NCI-H774 (cell line): ENCODE data around the gene RALA.

Experiments
- DNase-seq: peaks from one replicate; lab custom pipeline; 2025; lab: John Stamatoyannopoulos, UW

Gene RALA, protein sequence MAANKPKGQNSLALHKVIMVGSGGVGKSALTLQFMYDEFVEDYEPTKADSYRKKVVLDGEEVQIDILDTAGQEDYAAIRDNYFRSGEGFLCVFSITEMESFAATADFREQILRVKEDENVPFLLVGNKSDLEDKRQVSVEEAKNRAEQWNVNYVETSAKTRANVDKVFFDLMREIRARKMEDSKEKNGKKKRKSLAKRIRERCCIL

DNA sequence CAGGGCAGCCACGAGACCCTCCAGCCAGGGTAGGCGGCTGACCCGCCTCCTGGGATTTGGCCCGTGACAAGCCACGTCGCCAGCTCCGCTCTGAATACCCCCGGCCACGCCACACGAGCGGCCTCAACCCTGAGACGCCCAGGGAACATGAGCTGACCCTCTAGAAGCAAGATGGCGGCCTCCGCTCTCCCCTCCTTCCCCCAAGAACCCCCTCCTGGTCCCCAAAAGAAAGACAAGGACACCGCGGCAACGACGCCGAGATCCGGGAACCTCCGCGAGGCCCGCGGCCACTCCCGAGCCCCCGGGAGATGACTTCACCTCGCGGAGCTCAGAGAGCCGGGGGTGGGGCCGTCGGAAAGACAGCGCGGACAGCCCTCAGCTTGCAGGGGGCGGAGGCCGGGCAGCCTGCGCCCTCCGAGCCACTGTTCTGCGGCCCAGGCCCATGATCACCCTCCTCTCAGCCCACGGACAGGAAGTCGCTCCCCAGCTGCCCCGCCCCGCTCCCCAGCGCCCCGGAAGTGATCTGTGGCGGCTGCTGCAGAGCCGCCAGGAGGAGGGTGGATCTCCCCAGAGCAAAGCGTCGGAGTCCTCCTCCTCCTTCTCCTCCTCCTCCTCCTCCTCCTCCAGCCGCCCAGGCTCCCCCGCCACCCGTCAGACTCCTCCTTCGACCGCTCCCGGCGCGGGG, at the start of gene RALA:
TSS of gene RALA (plus strand) at position 526 of the 685 bp plus-strand sequence. CDS start 63,096 bp downstream, outside the sequence.
- DNase-seq: peak; percentile 87

DNA sequence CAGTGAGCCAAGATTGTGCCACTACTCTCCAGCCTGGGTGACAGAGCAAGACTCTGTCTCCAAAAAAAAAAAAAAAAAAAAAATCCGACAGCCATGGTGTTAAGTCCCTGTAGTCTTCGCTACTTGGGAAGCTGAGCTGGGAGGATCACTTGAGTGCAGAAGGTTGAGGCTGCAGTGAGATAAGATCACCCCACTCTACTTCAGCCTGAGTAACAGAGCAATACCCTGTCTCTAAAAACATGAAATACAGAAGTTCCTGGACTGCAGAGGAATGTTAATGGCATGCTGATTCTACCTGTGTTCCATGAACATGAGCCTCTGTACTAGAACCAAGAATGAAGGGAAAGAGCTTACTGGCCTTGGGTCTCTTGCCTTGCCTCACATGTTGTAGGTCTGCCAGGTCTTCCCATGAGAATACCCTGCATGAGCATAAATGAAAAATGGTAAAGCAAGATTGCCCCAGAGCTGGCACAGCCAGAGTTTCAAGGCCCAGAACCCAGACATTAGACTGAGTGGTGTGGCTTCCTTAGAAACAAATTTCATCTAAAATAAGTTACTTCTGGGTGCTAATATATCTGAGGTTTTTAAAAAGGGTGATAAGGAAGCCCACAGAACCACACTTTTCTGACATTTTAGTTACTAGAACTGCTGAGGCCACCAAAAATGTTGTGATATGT, 48.6 kb upstream of the RALA start:
- DNase-seq: no peak

DNA sequence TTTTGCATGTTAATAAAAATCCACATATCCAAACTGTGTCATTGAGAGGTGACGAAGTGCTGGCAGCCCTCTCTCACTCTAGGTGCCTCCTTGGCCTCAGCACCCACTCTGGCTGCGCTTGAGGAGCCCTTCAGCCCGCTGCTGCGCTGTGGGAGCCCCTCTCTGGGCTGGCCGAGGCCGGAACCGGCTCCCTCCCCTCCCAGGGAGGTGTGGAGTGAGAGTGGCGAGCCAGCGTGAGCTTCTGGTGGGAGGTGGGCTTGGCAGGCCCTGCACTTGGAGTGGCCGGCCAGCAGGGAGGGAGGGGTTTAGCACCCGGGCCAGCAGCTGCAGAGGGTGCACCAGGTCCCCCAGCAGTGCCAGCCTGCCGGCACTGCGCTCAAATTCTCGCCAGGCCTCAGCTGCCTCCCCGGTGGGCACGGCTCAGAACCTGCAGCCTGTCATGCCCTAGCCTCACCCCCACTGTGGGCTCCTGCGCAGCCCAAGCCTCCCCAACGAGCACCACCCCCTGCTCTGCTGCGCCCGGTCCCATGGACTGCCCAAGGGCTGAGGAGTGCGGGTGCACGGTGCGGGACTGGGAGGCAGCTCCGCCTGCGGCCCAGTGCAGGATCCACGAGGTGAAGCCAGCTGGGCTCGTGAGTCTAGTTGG, 46.0 kb upstream of the RALA start:
- DNase-seq: no peak

DNA sequence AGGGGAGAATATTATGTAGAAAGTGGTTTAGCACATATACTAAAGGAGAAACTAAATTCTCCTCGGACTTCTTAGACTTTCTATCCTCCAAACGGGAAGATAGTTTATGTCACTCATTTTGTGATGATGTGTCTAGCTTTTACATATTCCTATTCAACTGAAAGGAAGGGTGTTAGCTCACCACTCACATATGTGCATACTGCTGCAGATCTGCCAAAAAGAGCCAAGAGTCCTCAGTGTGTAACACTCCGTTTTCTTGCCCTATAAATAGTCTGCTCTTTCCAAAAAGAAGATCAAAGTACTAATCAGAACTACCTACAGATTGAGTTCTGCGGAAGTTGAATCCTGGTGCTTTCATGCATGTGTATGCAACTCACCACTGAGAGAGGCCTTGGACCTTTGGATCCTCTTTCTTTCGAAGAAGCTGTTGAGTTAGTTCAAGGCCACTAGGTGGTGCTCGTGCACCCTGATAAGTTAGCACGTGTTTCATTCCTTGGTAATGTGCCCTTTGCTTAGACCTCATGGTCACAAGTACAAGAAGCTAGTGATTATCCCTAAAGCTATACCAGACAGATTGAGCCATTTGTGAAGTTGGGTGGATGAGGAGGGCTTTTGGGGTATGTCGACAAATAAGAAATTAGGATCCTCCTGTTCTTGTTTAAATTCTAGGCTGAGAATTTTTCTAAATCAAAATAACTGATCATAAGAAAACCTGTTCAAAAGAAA, 43.1 kb upstream of the RALA start:
- peak; percentile 78 for DNase-seq

DNA sequence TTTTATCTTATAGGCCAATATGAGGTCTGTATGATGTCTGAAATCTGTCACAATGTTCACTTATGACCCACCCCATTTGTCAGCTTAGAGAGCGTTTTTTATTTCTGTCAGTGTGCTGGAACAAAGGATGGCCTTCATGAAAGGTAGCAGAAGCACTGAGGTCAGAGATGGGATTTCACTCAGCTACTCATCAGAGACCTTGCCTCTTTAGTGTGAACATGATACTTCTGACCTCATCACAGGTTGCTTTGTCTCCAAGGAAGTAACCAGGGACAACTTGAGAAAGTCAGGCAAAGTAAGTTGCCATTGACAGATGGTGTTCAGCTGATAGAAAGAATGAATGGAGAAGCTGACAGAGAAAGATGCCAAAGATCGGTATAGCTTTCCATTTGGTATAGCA, 40.8 kb upstream of the RALA start:
- DNase-seq: no peak

DNA sequence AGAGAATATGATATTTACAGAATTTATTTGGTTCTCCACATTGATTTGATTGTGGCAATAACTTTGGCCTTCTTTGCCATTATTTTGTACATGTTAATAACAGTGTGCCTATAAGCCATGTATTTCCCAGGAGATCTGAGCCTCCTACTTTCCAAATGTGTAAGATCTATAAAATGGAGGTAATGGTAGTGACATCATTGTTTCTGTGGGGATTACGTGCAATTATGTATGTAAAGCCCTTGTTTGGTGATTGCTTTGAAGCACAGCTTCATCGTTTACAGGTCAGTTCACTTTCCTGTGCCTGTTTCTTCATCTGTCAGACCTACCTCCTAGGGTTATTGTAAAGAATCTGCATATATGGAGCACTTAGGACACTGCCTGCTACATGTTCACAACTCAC, 39.8 kb upstream of the RALA start:
- DNase-seq: no peak

DNA sequence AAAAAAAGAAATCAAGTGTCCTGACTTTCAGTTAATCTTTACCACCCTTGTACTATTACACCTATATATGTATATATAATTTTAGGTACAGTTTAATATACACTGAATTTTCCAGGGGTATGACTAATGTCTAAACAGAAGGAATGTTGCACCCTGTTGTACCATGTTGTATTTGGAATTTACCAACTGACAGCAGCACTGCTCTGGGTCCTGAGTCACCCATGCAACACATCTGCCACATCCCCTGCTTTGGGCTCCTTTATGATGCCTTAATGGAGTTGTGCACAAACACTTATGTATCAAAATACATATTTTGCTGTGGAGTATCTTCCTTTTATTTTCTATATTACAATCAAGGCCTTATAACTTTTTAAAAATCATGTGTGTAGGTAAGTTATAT, 36.0 kb upstream of the RALA start:
- DNase-seq: no peak

DNA sequence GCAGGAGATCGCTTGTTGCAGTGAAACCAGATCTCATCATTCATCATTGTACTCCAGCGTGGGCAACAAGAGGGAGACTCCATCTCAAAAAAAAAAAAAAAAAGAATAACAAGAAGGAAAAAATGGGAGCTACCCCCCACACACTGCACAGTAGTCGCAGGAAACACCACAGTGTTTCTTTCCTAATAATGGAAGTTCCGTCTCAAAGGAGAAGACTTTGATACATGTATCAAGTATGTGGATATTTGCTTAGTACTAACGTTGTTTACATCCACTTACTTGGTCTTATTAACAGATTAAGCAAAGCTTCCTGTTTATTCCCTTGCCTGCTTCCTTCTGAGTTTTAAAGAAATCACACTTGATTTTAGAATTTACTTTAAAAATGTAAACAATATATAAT, 35.0 kb upstream of the RALA start:
- no peak for DNase-seq

DNA sequence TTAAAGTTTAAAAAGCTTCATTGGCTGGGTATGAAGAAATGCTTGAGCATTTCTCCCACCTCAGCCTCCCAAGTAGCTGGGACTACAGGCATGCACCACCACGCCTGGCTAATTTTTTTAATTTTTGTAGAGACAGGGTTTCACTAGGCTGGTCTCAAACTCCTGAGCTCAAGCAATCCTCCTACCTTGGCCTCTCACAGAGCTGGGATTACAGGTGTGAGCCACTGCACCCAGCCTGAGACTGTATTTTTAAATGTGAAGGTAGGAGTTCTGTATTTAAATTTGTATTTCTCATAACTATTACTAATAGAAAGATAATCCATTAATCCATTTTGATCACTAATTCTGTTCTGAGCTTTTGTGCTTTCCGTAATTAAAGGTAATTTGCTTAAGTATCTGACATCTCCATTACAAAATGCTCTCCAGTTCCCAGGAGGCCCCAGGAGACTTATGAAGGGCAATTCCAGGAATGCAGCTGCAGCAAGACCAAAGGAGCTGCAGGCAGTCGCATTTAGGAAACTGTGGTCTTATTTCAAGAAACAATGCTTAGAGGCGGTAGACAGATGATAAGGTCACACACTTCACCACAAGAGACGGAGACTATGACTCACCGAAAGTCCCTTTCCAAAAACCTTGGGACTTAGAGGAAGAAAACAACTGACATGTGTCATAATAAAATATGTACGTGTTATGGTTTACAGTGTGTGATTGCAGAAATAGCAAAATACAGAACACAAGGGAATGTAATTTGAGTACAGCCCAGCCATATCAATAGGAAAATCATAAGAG, 33.9 kb upstream of the RALA start:
- no peak for DNase-seq

DNA sequence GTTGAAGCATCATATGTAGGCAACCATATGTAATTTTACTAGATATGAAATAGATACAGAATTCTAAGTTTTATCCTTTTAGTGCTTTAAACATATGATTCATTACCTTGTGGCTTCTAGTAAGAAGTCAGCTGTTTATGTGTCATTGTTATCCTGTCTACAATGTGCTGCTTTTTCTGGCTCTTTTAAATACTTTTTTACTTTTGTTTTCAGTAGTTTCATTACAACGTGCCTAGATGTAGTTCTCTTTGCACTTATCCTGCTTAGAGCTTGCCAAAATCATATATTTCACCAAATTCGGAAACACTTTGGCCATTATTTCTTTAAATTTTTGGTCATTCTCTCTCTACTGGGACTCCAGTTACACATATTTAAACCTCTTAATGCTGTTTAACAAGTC, 30.8 kb upstream of the RALA start:
- DNase-seq: no peak

DNA sequence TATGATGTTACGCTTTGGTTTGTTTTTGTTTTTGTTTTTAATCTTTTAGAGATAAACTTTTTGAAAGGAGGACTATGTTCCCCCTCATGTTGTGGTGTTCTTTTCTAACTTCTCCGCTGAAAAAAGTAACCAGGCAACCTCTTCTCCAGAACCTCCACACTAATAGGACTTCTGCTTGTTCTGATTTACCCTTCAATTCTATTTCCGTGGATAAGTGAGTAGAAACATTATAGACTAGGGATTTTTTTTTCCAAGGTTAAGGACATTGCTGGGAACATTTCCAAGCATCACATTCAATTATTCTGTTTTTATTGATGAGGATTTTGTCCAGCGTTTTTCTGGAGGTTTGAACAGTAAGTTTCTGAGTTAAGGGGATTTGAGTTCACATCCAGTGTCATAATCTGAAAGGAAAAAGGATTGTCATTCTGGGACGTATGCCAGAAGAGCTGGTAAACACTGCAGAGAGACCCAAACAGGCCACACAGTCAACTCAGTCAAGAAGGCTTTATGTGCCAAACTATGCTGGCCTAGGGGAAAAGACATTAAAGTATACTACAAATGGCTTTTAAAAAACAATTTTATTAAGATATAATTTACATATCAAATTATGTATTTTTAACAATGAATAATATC, 28.3 kb upstream of the RALA start:
- DNase-seq: no peak

DNA sequence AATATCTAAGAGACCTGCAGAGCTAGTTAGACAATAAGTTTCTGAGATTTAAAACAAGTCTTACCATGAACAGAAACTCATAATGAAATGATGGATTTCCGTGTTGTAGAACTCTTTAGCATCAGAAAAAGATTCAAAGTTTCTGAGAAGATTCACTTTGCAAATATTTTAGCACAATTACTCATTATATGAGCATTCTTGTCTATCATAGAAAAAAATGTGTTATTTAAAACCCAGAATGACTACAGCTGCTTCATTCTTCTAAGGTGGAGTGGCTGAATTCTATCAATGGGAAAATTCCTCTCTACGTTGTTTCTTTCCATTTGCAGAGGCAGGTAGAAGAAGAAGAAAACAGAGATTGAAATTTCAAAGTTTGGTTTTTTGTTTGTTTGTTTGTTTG, 21.0 kb upstream of the RALA start:
- no peak for DNase-seq

DNA sequence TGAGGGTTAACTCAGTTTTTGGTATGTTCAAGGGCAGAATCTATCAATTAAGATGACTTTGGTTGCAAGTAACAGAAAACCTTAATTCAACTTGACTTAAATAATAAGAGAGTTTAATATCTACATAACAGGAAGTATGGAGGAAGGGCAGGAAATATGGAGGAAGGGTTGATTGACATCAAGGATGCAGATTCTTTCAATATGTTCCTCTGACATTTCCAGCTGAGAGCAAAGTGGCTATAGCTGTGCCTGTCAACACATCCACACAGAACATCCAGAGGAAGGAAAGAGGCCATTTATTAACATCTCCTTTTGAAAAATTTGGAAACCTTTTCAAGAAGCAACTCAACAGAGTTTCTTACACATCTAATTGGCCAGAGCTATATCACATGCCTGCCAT, 19.4 kb upstream of the RALA start:
- DNase-seq: no peak

DNA sequence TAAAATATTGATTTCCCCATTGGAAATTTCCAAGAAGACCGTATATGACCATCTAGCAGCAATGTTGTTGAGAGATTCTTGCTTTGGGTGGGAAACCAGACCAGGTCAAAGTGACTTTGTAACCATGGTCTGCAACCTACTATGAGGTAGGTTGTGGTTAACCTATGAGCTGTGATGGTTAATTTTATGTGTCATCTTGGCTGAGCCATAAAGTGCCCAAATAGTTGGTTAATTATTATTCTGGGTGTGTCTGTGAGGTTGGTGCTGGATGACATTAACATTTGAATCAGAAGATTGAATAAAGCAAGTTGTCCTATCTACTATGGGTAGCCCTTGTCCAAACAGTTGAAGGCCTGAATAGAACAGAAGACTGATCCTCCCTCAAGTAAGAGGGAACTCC, 18.3 kb upstream of the RALA start:
- no peak for DNase-seq

DNA sequence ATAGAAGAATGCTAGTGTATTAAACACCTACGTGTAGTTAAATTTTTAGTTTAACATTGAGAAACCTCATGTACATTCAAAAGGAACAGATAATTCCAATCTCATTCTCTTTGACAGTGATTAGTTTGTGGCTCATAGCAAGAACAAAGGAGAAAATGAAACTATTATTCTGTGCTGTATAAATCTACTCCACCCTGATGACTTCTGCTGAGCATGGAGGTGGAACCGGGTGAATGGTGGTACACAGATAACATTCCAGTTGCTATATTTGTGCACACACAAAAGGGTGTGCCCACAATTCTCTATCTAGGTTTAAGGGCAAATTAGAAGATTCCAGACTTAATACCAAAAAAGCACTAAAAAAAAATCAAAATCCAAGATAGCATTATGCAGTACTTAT, 17.0 kb upstream of the RALA start:
- DNase-seq: no peak

DNA sequence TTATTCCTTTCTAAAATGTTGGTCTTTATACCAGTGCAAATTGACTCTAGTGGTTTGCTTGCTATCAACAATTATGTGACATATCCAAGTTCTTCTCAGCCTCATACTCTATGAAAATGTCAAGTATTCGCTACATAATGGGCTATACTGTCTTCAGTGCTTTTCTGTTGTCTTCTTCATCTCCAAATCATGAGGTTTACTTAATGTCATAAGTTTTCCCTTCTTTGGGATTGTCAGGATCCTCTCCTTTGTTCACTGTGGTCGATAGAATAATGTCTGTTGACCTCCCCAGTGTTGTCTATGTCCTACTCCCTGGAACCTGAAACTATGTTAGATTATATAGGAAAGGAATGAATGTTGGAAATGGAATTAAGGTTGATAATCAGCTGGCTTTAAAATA, 16.4 kb upstream of the RALA start:
- no peak for DNase-seq

DNA sequence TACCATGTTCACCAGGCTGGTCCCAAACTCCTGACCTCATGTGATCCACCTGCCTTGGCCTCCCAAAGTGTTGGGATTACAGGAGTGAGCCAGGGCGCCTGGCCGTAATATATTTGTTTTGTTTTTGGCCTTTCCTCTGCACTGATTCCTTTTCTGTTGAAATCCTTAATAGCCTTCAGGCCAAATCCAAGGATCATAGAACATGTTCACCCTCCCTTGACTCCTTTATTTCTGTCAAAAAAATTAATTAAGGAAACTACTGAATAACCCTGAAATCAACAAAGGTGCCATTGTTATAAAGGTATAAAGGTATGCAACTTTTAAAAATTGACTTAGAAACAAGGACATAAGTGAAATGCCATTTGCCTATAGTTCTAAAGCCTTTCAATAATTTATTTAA, 15.5 kb upstream of the RALA start:
- DNase-seq: no peak

DNA sequence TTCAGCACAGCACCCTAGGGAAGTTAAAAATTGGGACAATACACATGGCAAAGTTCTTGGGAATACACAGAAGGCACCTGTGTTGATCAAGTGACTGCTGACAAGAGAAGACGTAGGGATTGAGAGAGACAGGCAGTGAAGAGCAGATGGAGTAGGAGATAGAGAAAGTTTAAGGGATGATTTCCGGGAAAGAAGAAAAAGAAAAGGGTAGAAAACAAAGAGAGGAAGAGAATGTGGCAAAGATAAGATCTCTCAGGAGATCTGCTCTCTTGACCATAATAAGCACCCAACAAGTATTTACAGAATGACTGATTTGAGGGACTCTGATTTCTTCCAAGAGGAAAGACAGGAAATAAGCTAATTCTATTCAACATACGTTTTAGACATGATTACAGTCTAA, 15.1 kb upstream of the RALA start:
- DNase-seq: no peak

DNA sequence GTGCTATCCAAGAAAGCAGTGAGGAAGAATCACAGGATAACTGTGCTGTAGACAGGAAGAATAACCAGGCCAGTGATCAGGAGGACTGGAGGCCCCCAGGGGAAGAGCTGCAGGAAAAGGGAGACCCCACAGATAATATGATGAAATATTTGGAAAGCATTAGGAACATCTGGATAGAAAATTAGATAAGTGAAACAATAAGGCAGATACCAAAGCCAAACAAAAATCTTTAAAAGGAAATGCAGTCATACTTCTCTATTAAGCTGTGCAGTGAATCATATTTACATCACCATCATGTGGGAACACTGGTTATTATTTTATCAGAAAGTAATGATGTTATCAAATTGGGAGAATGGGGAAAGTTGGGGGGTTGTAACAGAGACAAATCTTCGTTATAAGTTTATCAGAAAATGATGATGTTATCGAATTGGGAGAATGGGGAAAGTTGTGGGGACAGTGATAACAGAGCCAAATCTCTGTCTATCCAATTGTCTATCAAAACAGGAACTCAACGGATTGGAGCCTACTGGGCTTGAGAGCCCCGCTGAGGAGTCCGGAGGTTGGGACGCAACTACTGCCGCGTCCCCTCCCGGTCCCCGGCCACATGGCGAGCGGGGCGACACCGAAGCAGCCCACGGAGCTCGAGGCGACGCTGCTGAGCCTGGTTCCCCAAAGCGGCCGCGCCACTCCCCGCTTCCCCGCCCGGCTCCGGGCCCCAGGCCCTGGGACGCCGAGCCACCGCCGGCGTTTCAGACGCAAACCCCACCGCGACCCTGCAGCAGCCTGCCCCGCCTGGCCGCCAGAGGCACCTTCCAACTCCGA, 14.0 kb upstream of the RALA start:
- no peak for DNase-seq

DNA sequence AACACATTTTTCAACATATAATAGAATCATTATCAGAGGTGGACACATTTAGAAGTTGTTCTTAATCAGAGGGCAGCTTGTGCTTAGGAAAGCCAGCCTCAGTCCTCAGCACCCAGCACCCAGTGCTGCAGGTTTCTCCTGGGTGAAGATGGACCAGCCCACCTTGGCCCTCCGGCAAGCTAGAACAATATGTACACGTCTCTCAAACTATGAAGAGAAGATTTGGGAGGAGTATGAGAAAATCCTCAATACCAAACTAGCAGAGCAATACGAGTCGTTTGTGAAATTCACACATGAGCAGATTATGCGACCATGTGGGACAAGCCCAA, 13.5 kb upstream of the RALA start:
- DNase-seq: no peak
